Thyroid gland (tissue), 4 donors: ENCODE results near the gene NFIA. TPM values are rescaled to one million over a fixed set of nuclear protein-coding genes. Genes with fewer than 3 reads are reported as not detected.

Experiments
- DNase-seq, 2 donors: peaks; one replicate each; pipeline ENCODE4 v3.0.0-alpha.2; 2019
- H3K27ac ChIP-seq, 3 donors: fragments of 200-600 bp; sonication (generic); 1 replicate in 2 of 3; 2 replicates in 1 of 3; pipeline ENCODE4 v1.5.1; 2016 to 2019; ENCODE audit warnings: mild to moderate bottlenecking in 1 of 3, moderate library complexity in 1 of 3
- H3K27me3 ChIP-seq: fragments of 200-600 bp; sonication (generic); one replicate; pipeline ENCODE4 v1.5.1; 2019
- H3K36me3 ChIP-seq, 2 donors: fragments of 200-600 bp; sonication (generic); one replicate each; pipeline ENCODE4 v1.5.1; 2016 to 2019
- H3K4me1 ChIP-seq, 2 donors: fragments of 200-600 bp; sonication (generic); one replicate each; pipeline ENCODE4 v1.5.1; 2017 to 2019
- H3K4me3 ChIP-seq, 3 donors: fragments of 200-600 bp; sonication (generic); replicated peaks in 1 of 3; 1 replicate in 2 of 3; 2 replicates in 1 of 3; pipeline ENCODE4 v1.5.1; 2016; ENCODE audit warnings: mild to moderate bottlenecking in 1 of 3
- H3K9me3 ChIP-seq: fragments of 200-600 bp; sonication (generic); one replicate; pipeline ENCODE4 v1.5.1; 2017
- POLR2A ChIP-seq, 2 donors: fragments of 450-650 bp; IDR thresholded peaks; one replicate each; pipeline ENCODE4 v1.6.1; 2017; ENCODE audit warnings: antibody characterized with exemption in 2 of 2, mild to moderate bottlenecking in 2 of 2, moderate library complexity in 1 of 2
- WGBS, 2 donors: methylation state at CpG; one replicate each; pipeline ENCODE4 v1.1.5; 2017; 5-methylcytosine and 5-hydroxymethylcytosine counted together
- intact Hi-C: fragments of 100-400 bp; cut with DNase I; formaldehyde crosslinking; loops from one replicate; pipeline ENCODE4 v1.15.1; 2023
- total RNA-seq, 4 donors: library from RNA; depleted of rRNA; stranded (reverse); fragments of >200 nt; gene quantifications; one replicate each; pipeline ENCODE4 v1.2.3, GENCODE V29; 2016
- TF ChIP-seq, protein P1 (sequence below), 6 experiments: fragments of 200-600 bp in 3 of 6; fragments of 450-650 bp in 3 of 6; sonication (generic) in 3 of 6; IDR thresholded peaks; one replicate each; pipeline ENCODE4 v1.5.1; 2016 to 2019; ENCODE audit warnings: antibody characterized with exemption in 6 of 6, mild to moderate bottlenecking in 2 of 6, inconsistent platforms in 1 of 6, moderate library complexity in 1 of 6

Gene NFIA
- total RNA-seq, 4 donors from 2014 or later, result 105 to 149 (median 118) TPM

DNA sequence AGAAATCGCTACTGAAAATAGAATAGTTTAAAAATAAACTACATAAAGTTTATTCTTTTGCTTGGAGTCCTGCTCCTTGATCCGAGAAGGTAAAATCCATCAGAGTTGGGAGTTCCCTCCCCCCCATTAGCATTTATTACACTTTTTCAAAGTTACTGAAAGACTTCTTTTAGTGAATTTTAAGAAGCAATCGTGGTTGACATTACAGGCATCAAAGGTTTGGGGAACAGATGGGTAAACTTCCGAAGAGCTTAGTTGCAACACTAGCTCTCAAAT, 31.0 kb upstream of the NFIA start:
- no peak for DNase-seq
- Histone ChIP-seq H3K4me3 (peak overlapping the region in 2 of 3 donors; percentile 87 to 91), H3K27me3 (no peaks in the 10 kb centered on the region), H3K36me3 (no peaks in the 10 kb centered on the region), H3K27ac (peak overlapping the region; percentile 96 to 99 (median 98)), H3K4me1 (peaks cover 43 to 54% of the 10 kb centered on the region in 2 donors), H3K9me3 (no peaks in the 10 kb centered on the region)
- intact Hi-C loops, result loop anchor here (5.0 kb wide), 2 partner anchors 286 to 401 kb away; no protein-coding TSS in a partner anchor
- WGBS, 2 donors, result 22 to 29% methylated on average over 4 of the region's 4 CpGs
- TF ChIP-seq, protein P1, sequence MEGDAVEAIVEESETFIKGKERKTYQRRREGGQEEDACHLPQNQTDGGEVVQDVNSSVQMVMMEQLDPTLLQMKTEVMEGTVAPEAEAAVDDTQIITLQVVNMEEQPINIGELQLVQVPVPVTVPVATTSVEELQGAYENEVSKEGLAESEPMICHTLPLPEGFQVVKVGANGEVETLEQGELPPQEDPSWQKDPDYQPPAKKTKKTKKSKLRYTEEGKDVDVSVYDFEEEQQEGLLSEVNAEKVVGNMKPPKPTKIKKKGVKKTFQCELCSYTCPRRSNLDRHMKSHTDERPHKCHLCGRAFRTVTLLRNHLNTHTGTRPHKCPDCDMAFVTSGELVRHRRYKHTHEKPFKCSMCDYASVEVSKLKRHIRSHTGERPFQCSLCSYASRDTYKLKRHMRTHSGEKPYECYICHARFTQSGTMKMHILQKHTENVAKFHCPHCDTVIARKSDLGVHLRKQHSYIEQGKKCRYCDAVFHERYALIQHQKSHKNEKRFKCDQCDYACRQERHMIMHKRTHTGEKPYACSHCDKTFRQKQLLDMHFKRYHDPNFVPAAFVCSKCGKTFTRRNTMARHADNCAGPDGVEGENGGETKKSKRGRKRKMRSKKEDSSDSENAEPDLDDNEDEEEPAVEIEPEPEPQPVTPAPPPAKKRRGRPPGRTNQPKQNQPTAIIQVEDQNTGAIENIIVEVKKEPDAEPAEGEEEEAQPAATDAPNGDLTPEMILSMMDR (IDR thresholded peaks at IDR 0.05), result no peak
- no peak for TF ChIP-seq POLR2A (IDR thresholded peaks at IDR 0.05)

DNA sequence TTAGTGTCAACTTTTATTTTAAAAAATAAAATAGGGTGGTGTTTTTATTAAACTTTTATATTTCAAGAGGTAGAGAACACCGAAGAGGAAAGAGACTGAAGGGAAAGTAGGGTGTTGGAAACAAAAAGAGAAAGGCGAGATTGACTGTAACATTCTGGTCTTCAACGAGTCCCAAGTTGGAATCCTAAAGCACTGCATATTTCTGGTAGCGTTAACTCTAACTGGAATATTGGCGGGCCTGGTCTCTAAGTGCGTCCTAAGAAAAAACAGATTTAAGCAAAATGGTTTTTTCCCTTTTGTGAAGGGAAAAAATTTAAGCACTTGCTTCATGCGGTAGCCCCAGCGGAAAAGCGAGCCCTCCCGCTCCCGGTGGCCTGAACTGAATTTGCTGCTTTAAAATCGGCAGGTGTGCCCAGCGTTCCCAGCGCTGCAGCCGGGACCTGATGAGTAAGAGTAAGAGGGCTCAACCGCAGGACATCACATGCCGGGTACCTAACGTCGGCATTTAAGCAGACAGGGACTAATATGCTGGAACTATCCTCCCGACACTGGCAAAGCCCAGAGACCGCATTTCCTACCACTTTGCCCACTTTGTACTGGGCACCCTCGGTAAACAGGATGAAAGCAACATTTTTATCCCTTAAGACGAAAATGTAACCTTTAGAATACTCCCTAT, 30.5 kb upstream of the NFIA start:
- intact Hi-C loops, result loop anchor here (2.0 to 5.0 kb wide), 3 partner anchors 31 to 400 kb away; partner anchors contain the start of gene NFIA
- peak overlapping the region in 1 of 3 donors; percentile 87 for H3K4me3 ChIP-seq
- peaks cover 45 to 55% of the 10 kb centered on the region in 2 donors for H3K4me1 ChIP-seq
- H3K27ac ChIP-seq, result peak overlapping the region; percentile 96 to 99 (median 98)
- H3K36me3 ChIP-seq, result no peaks in the 10 kb centered on the region
- no peaks in the 10 kb centered on the region for H3K9me3 ChIP-seq
- no peaks in the 10 kb centered on the region for H3K27me3 ChIP-seq
- 66 to 76% methylated on average over 23 of the region's 23 CpGs for WGBS, 2 donors
- TF ChIP-seq POLR2A (IDR thresholded peaks at IDR 0.05), result no peak
- TF ChIP-seq, protein P1 (IDR thresholded peaks at IDR 0.05), result no peak
- DNase-seq, result peak; percentile 46 to 53

DNA sequence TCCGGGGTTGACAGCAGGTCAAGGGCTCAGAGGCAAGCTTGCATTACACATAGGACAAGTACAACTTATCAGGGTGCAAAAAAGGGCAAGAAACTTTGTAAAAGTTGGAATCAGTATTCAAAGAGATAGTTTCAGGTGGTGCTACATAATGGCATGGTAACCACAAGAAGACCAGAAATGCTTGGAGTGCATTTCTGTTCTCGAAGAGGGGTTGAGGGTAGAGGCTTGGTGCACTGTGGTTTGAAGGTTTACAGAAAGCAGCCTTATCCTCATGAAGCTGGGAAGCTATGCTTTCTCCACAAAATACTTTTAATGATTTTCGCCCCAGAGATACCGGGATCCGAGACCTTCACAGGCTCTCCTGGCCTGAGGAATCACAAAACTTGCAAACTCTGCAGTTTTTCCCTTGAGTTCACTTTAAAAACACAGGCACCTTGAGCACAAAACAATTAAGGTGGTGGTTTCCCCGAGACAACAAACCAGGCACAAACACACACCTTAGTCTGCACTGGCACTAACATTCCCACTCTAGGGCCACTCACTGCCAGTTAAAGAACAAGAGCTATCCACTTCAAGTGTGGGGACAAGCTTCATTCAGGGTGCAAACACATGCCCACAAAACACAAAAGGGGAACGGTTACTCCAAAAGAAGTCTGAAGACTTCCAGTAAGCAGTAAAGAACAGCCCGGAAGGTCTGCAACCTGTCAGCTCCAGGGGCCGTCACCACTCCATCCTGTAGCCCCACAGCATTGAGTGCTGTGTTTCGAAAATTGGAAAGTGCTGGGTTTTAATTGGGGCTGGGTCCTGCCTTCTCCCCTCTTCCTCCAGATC, 29.8 kb upstream of the NFIA start:
- intact Hi-C loops, result loop anchor here (2.0 to 5.0 kb wide), 3 partner anchors 30 to 400 kb away; partner anchors contain the start of gene NFIA
- peaks cover 45 to 55% of the 10 kb centered on the region in 2 donors for H3K4me1 ChIP-seq
- H3K27me3 ChIP-seq, result no peaks in the 10 kb centered on the region
- DNase-seq, result peak; percentile 63 to 68
- H3K27ac ChIP-seq, result peak overlapping the region; percentile 96 to 99 (median 98)
- TF ChIP-seq, protein P1 (IDR thresholded peaks at IDR 0.05), result no peak
- peak in 1 of 2 donors; percentile 32 for TF ChIP-seq POLR2A (IDR thresholded peaks at IDR 0.05)
- H3K9me3 ChIP-seq, result no peaks in the 10 kb centered on the region
- WGBS, 2 donors, result 41 to 43% methylated on average over 10 of the region's 10 CpGs
- no peak overlapping the region for H3K4me3 ChIP-seq
- no peaks in the 10 kb centered on the region for H3K36me3 ChIP-seq

DNA sequence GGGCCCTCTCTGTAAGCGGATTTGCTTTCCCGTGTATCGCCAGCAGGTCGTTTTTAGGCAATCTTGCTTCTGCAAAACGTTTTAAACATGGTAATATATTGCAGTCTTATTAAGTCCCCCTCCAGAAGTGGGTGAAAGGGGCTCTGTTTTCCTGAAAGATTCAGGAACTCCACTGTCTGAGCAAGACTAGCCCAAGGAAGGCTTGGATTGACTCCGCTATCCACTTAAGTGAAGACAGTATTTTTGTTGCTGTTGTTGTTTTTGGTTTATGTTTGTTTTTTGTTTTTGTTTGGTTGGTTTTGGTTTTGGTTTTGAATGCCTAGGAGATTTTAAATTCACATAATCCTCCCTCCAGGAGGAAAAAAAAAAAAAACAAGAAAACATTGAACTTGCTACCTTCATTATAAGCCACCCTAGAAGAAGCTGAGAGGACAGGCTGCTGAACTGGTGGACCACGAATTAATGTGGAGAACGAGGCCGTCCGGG, 29.1 kb upstream of the NFIA start:
- no peak for DNase-seq
- H3K4me1 ChIP-seq, result peaks cover 45 to 55% of the 10 kb centered on the region in 2 donors
- no peaks in the 10 kb centered on the region for H3K36me3 ChIP-seq

More for the DNA sequence above, 29.1 kb upstream of the NFIA start:
- TF ChIP-seq POLR2A (IDR thresholded peaks at IDR 0.05), result no peak
- TF ChIP-seq, protein P1 (IDR thresholded peaks at IDR 0.05), result no peak
- peak overlapping the region; percentile 96 to 99 (median 98) for H3K27ac ChIP-seq
- no peaks in the 10 kb centered on the region for H3K27me3 ChIP-seq
- WGBS, 2 donors, result 32 to 37% methylated on average over 10 of the region's 10 CpGs
- intact Hi-C loops, result loop anchor here (2.0 to 5.0 kb wide), 3 partner anchors 30 to 399 kb away; partner anchors contain the start of gene NFIA
- H3K9me3 ChIP-seq, result no peaks in the 10 kb centered on the region
- H3K4me3 ChIP-seq, result peak overlapping the region in 2 of 3 donors; percentile 28 to 39
